Superior temporal gyrus (tissue), 1 donor: ENCODE measurements around the gene DENND4B.
A peak's percentile ranks its signal among the peaks of the same experiment; 100 is the strongest.

Source experiments
- DNase-seq: peaks from one replicate; pipeline ENCODE4 v3.0.0-alpha.2; 2016; ENCODE audit errors: extremely low spot score

DENND4B gene

DNA sequence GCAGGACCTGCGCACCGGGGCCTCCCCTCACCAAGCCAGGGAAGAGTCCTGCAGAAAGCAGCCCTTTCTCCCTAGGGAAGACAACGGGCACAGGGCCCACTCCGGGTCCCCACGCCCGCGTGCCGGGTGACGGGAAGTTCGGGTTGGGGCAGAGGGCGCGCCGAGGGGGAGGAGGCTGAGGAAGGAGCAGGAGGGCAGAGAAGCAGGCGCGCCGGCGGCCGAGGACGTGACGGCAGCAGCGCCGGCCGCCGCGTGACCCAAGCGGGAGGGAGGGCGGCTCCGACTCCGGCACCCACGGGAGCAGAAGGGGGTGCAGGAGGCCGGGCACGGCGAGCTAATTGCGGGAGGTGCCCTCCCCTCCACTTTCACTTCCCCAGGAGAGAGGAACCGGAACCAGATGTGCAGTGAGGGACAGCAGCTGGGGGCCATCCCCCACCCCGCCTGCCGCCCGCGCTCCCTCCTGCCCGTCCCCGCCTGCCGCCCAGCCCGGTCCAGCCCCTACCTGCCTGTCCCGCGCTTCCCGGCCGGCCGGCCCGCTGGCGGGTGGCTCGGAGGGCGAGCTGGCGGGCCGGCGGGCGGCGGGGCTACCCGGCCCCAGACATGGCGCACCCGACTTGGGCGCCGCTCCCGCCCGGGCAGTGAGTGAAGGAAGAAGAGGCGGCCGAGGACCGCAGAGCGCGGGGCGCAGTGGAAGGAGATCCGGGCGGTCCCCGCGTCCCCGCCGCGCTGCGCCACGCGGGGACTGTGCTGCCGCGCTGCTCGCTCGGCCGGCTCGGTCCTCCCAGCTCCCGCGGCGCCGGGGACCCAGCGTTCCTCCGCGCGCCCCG is 510 bp downstream of the DENND4B start:
- peak; percentile 69 for DNase-seq

DNA sequence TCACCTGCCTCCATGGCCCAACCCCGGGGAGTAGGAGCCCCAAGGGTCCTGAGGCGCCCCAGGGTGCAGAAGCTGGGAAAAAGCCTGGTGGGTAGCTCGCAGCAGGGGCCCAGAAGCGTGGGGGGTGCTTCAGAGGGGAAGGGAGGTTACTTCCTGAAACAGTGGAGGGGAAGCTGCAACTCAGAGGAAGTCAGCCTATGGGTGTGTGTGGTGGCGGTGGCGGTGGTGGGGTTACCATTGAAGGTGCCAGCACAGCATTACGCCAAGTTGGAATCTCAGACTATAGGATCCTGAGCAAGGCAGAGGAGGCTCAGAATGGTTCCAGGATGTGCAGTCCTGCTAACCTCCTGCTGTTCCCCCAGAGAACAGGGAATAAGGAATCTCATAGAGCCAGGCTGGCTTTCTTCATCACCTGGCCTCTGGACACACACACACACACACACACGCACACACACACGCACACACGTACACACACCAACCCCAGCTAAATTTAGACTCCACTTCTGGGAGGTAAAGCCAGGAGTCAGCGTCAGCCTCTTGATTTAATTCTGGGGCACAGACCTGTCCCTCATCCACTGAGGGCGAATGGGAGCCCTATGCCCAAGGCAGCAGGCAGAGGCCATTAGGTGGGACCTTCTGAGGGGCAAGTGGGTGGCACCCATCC is 1.3 kb downstream of the DENND4B start:
- no peak for DNase-seq

DNA sequence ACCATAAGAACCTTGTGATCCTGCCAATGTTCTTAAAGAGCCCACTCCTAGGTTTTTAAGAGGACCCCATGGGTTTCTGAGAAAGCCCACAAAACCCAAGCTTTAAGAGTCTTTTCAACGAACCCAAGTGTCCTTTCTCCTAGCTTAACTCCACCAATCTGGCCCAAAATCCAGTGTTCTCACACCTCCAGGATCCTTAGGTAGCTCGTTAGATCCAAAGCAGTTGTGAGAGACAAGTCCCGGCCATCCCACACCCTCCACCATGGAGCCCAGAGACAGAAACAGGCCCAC is 1.7 kb downstream of the DENND4B start:
- DNase-seq = no peak

DNA sequence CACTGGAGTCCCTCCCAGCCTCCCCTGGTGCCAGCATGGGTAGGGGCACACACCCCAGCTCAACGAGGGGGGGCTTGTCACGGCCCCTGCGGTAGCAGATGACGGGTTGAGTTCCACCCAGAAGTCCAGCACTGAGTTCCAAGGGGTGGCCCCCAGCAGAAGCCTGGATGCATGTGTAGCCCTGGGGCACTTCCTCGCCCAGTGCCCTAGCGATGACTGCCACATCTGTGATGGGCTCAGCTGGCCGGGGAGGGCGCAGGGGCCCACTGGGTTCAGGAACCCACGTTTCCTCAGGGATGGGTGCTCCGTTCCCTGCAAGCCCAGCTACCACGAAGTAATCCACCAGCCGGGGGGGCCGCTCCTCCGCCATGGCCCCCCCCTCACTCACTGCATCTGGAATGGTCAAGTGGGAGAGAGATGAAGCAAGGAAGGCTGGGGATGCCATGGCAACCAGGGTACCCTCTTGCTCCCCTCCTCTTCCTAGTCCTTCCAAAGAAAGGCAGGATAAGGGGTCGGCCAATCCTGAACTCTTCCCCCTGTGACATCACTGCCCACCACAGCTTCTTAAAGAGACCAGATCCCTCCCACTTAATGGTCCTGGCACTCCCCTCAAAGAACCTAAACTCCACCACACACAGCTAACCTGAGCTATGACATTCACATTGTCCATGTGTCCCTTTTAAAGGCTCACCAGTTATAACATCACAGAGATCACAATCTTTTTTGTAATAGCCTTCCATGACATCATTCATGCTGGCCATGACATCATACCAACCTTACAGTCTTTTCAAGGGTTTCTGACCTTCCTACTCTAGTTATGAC is 2.3 kb downstream of the DENND4B start:
- no peak for DNase-seq

DNA sequence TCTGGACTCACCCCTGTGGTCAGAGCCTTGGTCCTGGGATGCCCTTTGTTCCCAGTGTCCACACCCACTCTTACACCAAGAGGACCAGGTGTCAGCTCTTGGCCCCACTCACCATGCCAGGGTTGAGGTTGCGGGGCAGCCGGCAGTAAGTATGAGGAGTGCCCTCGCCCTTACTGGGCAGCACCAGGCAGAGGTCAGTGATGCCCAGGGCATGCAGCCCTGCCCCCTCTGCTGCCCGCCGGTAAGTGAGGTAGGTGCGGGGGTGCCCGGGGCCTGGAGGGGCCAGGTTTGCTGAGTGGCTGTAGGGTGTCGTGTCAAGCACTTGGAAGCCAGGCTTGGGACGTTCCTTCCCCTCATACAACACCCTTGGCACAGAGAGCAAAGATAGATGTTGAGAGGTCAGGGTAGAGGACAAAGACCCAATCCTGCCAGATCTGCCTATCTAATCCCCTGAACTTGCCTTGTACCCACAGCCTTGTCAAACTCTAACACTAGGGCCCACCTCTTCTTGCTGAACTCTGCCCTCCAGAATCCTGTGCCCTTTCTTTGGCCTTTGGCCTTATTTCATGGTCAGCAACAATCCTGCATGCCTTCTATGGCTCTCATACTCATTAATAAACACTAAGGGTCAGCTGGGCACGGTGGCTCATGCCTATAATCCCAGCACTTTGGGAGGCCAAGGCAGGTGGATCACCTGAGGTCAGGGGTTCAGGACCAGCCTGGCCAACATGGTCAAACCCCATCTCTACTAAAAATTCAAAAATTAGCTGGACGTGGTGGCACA is 3.6 kb downstream of the DENND4B start:
- no peak for DNase-seq

DNA sequence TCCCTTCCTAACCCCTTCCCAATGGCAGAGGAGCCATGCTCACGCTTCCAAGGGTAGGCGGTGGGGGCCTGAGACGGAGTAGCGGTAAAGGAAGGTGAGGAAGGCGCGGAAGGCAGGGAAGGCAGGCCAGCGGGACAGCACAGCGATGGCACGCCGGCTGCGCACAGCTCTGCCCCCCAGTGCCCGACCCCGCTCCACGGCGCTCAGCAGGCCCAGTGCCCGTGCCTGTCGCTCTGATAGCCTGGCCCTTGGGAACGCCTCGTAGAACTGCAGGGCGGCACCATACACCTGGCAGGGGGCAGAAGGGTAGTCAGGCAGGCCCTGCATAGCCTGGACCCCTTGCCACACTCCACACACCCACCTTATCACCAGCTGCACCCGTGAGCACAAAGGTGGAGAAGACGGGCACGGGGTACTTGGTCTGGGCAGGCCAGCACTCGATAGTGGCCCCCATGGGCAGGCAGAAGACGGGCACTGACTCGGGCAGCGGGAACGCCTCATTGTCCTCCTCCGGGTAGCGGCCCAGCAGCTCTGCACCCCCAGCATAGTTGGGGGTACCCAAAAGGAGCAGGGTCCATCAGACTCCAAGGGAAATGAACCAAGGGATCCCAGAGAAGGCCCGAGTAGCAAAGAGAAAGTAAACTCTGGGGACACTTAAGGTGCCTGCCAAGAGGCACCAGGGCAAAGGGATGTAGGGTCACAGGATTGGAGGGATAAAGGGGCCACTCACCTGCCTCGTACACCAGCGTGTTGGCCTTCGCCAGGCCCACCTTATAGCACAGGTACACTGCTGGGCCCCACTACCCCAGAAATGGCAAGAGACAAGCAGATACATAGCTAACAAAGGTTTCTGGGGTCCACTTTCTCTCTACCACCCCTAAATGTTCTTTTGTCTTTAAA is 4.4 kb downstream of the DENND4B start:
- no peak for DNase-seq

DNA sequence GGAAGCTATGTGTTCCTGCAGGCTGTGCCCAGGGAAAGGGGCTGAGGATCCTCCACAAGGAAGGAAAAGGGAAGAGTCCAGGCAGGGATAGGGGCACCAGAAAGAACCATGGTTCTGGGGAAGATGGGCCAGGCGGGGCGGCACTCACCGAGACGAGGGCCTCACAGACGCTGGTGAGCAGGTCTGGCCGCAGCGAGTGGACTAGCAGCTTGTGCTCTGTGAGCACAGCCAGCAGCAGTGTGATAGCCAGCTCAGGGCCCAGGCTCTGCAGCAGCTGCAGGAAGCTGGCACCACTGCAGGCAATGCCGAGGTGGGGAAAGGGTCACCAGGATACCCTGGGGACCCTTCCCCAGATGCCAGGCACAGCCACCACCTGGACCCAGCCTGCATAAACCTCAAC is 5.8 kb downstream of the DENND4B start:
- no peak for DNase-seq

DNA sequence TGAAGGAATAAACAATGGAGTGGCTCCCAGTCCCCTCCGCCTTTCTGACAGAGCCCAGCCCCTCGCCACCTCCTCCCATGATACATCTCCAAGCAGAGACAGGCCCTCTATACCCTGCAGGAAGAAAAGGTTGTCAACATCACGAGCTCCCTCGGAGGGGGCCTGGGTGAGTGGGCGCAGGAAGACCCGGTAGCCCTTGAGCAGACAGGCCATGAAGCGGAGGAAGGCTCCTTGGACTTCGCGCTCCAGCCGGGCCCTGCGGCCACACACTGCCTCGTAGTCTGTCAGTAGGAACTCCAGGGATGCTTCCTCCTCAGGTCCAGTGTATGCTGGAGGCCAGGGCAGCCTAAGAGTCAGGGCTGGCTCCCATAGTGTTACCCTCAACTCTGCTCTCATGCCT is 7.0 kb downstream of the DENND4B start:
- no peak for DNase-seq

DNA sequence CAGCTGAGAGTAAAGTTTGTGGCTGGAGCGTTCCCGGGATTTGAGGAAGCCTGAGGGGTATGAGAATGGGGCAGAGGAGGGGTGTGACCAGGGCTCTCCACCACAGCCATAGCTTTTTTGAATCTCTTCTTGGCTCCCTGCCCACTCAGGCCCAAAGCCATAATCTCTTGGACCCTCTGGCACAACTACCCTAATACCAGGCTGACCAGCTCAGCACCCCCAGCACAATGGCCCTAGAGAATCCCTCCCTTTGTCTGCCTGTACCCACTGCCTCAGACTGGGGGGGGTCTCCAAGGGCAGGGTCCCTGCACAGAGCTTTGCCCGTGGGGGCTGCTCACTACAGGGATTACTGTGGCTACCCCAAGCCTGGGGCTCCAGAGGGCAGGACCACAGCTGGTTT is 7.5 kb downstream of the DENND4B start:
- DNase-seq = no peak

DNA sequence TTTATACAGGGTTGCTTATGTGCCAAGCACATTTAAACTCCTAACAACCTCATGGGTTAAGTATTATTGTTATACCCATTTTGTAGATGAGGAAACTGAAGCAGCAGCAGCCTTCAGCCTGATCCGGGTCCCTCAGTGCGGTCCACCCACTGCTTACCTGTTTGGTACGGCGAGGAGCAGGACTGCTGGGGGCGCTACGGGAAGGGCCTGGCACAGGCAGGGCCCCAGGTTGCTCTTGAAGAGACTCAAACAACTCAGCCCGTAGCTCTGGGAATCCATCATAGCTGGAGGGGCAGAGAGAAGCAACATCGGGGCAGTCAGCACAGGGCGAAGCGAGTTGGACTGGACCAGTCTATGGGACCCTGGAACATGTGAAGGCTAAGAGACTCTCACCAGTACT is 9.2 kb downstream of the DENND4B start:
- no peak for DNase-seq

DNA sequence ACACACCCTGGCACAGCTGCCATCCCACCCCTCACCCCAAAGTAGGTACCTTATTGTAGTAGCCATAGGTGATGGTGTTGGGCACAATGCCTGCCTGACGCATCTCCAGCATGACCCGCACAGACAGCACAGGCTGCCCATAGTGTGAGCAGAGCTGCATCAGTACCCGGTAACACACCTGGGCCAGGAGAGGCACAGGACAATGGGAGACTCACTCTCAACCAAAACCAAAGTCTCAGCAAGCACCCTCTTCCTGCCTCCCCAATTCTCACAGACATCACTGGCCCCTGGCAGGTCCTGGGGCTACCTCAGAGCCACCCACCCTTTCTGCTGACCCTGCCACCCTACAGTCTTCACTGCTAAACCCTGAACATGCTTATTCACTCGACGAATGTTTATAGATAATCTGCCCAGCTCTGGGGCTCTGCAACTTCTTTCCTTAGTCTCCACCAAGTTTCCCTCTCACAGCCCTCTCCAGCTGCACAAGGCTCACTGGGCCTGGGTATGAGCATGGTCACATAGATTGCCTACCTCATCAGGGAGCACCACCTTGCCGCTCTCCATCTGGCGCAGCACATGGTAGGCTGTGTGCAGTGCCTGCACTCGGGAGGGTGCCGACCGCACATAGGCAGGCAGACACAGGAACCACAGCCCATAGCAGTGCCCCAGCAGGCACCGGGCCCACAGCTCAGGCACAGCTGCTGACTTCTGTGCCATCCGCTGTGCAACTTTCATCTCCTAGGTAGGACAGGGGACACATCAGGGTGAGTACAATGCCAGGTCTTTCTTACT is 10.3 kb downstream of the DENND4B start:
- DNase-seq = no peak

DNA sequence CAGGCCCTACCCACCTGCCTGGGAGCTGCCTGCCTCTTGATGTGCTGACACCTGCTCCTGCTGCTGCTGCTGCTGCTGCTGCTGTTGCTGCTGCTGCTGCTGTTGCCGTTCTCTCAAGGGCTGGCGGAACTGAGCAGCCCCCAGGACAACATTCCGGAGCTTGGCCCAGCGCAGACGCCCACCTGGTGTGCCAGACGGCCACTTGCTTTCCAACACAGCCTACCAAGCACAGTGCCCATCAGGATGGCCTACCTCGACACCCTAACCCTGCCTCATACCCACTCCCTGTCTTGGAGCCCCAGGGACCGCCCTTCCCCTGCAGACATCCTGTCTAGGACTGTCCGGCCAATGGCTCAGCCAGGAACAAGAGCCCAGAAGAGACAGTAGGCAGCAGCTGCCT is 11.8 kb downstream of the DENND4B start:
- DNase-seq = no peak

DNA sequence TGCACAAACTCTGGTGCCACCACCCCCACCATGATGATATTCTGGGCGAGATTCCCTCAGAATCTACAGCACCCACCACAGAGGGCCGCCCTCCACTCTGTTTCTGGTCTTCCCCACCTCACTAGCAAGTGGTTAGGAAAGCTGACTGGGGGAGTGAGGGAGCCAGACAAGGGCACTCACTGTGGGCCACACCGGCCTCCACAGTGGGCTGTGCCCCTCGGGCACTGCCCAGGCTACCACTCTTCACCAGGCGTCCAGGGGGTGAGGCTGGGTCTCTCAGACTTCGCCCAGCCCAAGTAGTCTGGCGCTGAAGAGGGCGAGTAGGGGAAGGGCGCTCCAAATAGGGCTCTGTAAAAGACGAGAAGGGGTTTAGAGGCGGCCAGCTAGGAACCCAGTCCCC is 12.6 kb downstream of the DENND4B start:
- DNase-seq = no peak

DNA sequence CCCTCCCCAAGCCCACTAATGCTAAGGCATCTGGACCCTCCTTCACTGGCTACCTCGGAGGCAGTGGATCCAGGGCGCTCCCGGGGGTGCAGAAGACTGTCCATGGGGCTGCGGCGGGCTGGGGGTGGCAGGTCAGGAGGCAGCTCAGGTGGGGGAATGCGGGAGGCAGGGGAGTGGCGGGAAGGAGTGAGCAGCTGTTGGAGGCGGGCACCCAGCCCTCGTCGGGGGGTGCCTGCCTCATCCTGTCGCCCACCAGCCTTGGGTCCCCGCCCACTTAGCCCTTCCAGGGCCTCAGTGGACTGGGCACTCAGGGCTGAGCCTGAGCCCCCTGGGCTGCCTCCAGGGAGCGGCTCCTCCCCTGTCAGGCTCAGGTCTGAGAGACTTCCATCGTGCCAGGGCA is 13.1 kb downstream of the DENND4B start:
- DNase-seq = no peak

DNA sequence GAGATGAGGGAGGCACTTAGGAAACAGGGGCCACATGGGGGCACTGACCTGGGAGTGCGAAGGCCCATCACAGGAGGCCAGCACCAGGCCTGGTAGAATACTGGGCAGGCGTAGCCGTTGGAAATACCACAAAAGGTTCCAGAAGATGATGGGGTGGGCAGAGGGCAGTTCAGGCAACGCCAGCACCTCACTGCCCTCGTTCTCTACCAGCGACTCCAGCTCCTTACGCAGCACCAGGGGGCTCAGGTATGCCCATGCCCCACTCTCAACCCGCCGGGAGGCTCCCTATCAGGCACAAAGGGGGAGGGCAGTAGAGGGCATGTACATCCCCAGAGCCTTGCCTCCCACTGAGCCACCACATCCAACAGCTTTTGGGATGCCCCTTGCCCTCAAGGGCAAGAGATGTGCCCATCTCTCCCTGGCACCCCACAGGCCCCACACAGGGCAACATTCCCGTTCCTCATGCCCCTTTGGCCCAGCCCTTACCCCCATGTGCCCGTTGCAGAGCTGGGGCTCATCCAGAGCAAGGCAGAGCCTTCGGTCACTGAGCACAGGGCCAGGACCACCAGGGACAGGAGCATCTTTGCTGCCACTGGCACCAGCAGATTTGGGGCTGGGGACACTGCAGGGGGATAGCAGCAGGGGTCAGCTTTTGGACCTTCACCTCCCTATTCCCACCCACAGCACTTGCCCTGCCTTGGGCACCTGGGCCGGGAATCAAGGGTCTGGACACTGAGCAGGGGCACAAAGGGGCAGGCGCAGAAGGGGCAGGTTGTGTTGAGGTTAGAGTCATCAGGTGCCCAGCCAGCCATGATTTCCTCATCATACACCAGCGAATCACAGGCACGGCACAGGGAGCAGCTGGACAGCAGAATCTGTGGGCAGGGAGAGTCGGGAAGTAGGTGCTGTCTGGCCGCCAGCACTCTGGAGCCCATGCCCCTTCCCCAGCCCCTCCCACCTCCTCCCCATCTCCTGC is 14.1 kb downstream of the DENND4B start:
- no peak for DNase-seq

DNA sequence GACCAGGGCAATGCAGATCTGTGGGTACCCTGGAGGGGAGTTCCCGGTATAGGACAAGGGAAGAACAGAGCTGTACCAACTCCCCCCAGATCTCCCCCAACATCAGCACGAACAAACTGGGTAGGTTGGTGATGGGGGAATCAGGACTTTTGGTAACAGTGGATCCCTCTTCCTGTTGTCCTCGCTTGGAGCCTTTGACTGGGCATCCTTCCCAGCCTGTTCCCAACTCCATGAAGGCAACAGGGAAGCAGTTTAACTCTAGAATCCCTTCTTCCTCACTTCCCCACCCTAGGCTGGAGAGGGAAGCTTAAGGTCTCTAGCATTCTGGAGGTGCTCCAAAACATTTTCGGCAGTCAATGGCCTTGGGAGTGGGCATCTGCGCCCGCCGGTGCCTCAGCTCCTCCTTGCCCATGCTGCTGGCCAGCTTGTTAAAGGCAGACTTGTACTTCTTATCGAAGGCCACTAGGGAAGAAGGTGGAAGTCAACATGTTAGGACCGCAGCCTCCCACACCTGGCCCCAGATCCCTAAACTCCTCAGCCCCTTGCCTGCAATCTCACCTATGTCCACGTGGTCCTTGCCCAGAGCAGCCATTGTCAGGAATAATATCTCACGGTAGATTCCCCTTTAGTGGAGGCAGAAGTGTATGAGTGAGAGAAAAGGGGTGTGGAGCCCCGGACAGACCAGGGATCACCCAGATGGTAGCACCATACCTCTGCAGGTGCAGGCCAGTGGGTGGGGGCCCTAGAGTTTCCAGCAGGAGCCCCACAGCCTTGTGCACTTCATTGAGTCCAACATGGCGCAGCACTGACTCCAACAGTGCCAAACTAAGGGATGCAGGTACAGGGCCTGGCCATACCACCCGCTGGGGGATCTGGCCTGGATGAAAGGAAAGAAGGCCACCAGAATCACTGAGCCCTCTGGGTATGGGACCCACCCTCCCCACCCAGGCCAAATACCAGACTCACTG is 16.3 kb downstream of the DENND4B start:
- peak; percentile 19 for DNase-seq

DNA sequence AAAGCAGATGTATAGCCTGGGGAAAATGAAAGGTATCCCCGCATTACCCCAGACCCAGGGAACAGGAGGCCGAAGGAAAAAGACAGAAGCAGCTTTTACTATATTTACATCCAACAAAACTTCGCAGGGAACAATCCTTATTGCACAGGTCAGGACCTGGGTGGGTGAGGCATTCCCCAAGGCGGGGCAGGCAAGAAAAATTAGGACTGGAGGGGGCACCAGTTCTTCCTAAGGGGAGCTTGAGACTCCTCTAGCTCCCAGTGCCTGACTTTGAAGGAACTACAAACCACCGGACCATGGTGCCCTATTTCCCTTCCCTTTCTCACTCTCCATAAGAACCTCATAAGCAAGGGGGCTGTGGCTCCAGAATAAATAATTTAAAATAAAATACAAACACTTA is 17.1 kb downstream of the DENND4B start:
- DNase-seq = no peak
